Fibroblast of lung (primary cell): ENCODE data around the gene POU3F3. TPM values are rescaled to one million over a fixed set of nuclear protein-coding genes. Genes with fewer than 3 reads are reported as not detected.

Experiments used
- DNase-seq, 2 donors: peaks; one replicate each; pipeline versions ENCODE4 v3.0.0 to v3.0.0-alpha.2; 2010; ENCODE audit warnings: low read depth in 2 of 2
- H2AFZ ChIP-seq: 2 replicates; pipeline ENCODE4 v1.5.1; 2012; ENCODE audit warnings: low read length, control low read depth, inconsistent platforms
- H3K27ac ChIP-seq: 2 replicates; pipeline ENCODE4 v1.5.1; 2011; ENCODE audit warnings: low read length, control low read depth; ENCODE audit not compliant: insufficient read depth
- H3K27me3 ChIP-seq: 2 replicates; pipeline ENCODE4 v1.5.1; 2011; ENCODE audit warnings: mild to moderate bottlenecking, low read length; ENCODE audit not compliant: control insufficient read depth, insufficient read depth
- H3K36me3 ChIP-seq: 2 replicates; pipeline ENCODE4 v1.5.1; 2011; ENCODE audit warnings: low read length; ENCODE audit not compliant: control insufficient read depth, insufficient read depth
- H3K4me1 ChIP-seq: 2 replicates; pipeline ENCODE4 v1.5.1; 2011; ENCODE audit warnings: low read length; ENCODE audit not compliant: control insufficient read depth, insufficient read depth; ENCODE audit errors: extremely low read depth
- H3K4me2 ChIP-seq: 2 replicates; pipeline ENCODE4 v1.5.1; 2011; ENCODE audit warnings: low read length, control low read depth; ENCODE audit not compliant: insufficient read depth; ENCODE audit errors: extremely low read depth
- H3K4me3 ChIP-seq, 4 experiments: fragments of 200-600 bp in 1 of 4; sonication (generic) in 1 of 4; replicated peaks in 1 of 4; 2 replicates each; pipeline ENCODE4 v1.5.1; 2011 to 2016; ENCODE audit warnings: low read length in 4 of 4, low read depth in 3 of 4, mild to moderate bottlenecking in 3 of 4, control low read depth in 2 of 4, inconsistent platforms in 1 of 4, mixed read lengths in 1 of 4; ENCODE audit not compliant: insufficient read depth in 1 of 4; ENCODE audit errors: control extremely low read depth in 1 of 4
- H3K79me2 ChIP-seq: 2 replicates; pipeline ENCODE4 v1.5.1; 2012; ENCODE audit warnings: mild to moderate bottlenecking, low read length, inconsistent platforms; ENCODE audit not compliant: control insufficient read depth, insufficient read depth
- H3K9ac ChIP-seq: 2 replicates; pipeline ENCODE4 v1.5.1; 2011; ENCODE audit warnings: mild to moderate bottlenecking, low read length, control low read depth; ENCODE audit not compliant: insufficient read depth
- H3K9me3 ChIP-seq: 2 replicates; pipeline ENCODE4 v1.5.1; 2012; ENCODE audit warnings: low read depth, low read length; ENCODE audit not compliant: control insufficient read depth, insufficient read depth
- H4K20me1 ChIP-seq: 2 replicates; pipeline ENCODE4 v1.5.1; 2011; ENCODE audit warnings: low read length; ENCODE audit not compliant: control insufficient read depth, insufficient read depth; ENCODE audit errors: extremely low read depth
- CTCF ChIP-seq, 2 donors: IDR thresholded peaks in 1 of 2; conservative IDR thresholded peaks in 1 of 2; 1 replicate in 1 of 2; 2 replicates in 1 of 2; pipeline ENCODE4 v1.5.1; 2011 to 2012; ENCODE audit warnings: low read length in 2 of 2, control low read depth in 1 of 2, inconsistent platforms in 1 of 2, low read depth in 1 of 2, mild to moderate bottlenecking in 1 of 2
- EZH2 ChIP-seq: IDR thresholded peaks from 2 replicates; pipeline ENCODE4 v1.5.1; 2012; ENCODE audit warnings: low read length, control low read depth, mild to moderate bottlenecking; ENCODE audit errors: missing control alignments
- polyA plus RNA-seq, 2 donors: library from polyadenylated mRNA; depleted of rRNA in 1 of 2; stranded (reverse) in 1 of 2; unstranded in 1 of 2; fragments of >200 nt; gene quantifications; 2 replicates each; pipeline ENCODE4 v1.2.1, GENCODE V29; 2011 to 2012; ENCODE audit warnings: missing spikeins in 1 of 2
- total RNA-seq: library from RNA; depleted of rRNA; stranded (reverse); fragments of >200 nt; gene quantifications from 2 replicates; pipeline ENCODE4 v1.2.1, GENCODE V29; 2014

The POU3F3 gene
- total and polyA plus RNA-seq, 2 donors (not counting 1 experiment from before 2014, with no cell fraction given) = 0.01 TPM; not detected in 1

GRCh38 chr2:104855221-104856085 lies 1.5 kb downstream of the POU3F3 start:
- no peak overlapping the region for H2AFZ ChIP-seq
- no peaks in the 10 kb centered on the region for H3K79me2 ChIP-seq
- TF ChIP-seq CTCF (conservative IDR thresholded peaks at IDR 0.05 in 1 of 2, IDR thresholded peaks at IDR 0.05 in 1 of 2; ENCODE audit: low read depth in 1 of 2, low read length in 2 of 2) (no peak), EZH2 (no peak)
- peaks cover 40% of the 10 kb centered on the region for H3K27me3 ChIP-seq
- no peaks in the 10 kb centered on the region for H3K4me1 ChIP-seq
- H3K27ac ChIP-seq = no peak overlapping the region
- H3K4me2 ChIP-seq = no peak overlapping the region
- no peak overlapping the region for H3K4me3 ChIP-seq
- no peaks in the 10 kb centered on the region for H3K36me3 ChIP-seq
- no peaks in the 10 kb centered on the region for H3K9me3 ChIP-seq
- H3K9ac ChIP-seq = no peak overlapping the region
- no peaks in the 10 kb centered on the region for H4K20me1 ChIP-seq
- DNase-seq = no peak

- Histone ChIP-seq H2AFZ (no peak overlapping the region), H3K9ac (no peak overlapping the region), H3K36me3 (no peaks in the 10 kb centered on the region), H3K4me3 (no peak overlapping the region), H3K4me1 (no peaks in the 10 kb centered on the region), H3K9me3 (no peaks in the 10 kb centered on the region), H3K27ac (no peak overlapping the region), H4K20me1 (no peaks in the 10 kb centered on the region), H3K27me3 (peaks cover 40% of the 10 kb centered on the region), H3K79me2 (no peaks in the 10 kb centered on the region), H3K4me2 (no peak overlapping the region)
- TF ChIP-seq EZH2 (peak; percentile 99), CTCF (conservative IDR thresholded peaks at IDR 0.05 in 1 of 2, IDR thresholded peaks at IDR 0.05 in 1 of 2; ENCODE audit: low read depth in 1 of 2, low read length in 2 of 2) (no peak)
- peak in 1 of 2 donors; percentile 61 for DNase-seq
Measured at GRCh38 chr2:104856086-104856972, 2.4 kb downstream of the POU3F3 start.

GRCh38 chr2:104856973-104857261 lies 3.0 kb downstream of the POU3F3 start:
- no peak overlapping the region for H3K27ac ChIP-seq
- peak overlapping the region in 1 of 4 experiments; percentile 23 for H3K4me3 ChIP-seq
- no peaks in the 10 kb centered on the region for H3K4me1 ChIP-seq
- TF ChIP-seq CTCF (conservative IDR thresholded peaks at IDR 0.05 in 1 of 2, IDR thresholded peaks at IDR 0.05 in 1 of 2; ENCODE audit: low read depth in 1 of 2, low read length in 2 of 2) (no peak), EZH2 (no peak)
- no peaks in the 10 kb centered on the region for H3K79me2 ChIP-seq
- peaks cover 39% of the 10 kb centered on the region for H3K27me3 ChIP-seq
- no peak overlapping the region for H3K4me2 ChIP-seq
- no peak overlapping the region for H2AFZ ChIP-seq
- H3K9me3 ChIP-seq = no peaks in the 10 kb centered on the region
- no peaks in the 10 kb centered on the region for H4K20me1 ChIP-seq
- no peak overlapping the region for H3K9ac ChIP-seq
- no peaks in the 10 kb centered on the region for H3K36me3 ChIP-seq
- no peak for DNase-seq
